ENCODE measurements around the gene SESN1.
A peak's percentile ranks its signal among the peaks of the same experiment; 100 is the strongest.
"Not testable (repeated sequence)": the region's sequence is repeated elsewhere in the genome, so short reads cannot be mapped to it uniquely, and the experiment has no call there.

SESN1 gene

GRCh38 chr6:109093732-109094415, 772 bp downstream of the SESN1 start:
- no peak for DNase-seq

GRCh38 chr6:109092074-109092473, 2.6 kb downstream of the SESN1 start:
- DNase-seq = no peak

GRCh38 chr6:109091314-109092024, 3.2 kb downstream of the SESN1 start:
- peak; percentile 30 for DNase-seq

GRCh38 chr6:109088995-109089394, 5.7 kb downstream of the SESN1 start:
- DNase-seq = no peak

- DNase-seq = no peak
Measured at GRCh38 chr6:109087661-109088264, 6.9 kb downstream of the SESN1 start.

- not testable (repeated sequence) for DNase-seq
Measured at GRCh38 chr6:109084146-109084545, 10.5 kb downstream of the SESN1 start.

GRCh38 chr6:109083657-109084056, 11.0 kb downstream of the SESN1 start:
- no peak for DNase-seq

GRCh38 chr6:109082188-109082577, 12.5 kb downstream of the SESN1 start:
- DNase-seq = no peak

GRCh38 chr6:109081516-109082187, 13.0 kb downstream of the SESN1 start:
- no peak for DNase-seq

GRCh38 chr6:109081026-109081425, 13.6 kb downstream of the SESN1 start:
- no peak for DNase-seq

- no peak for DNase-seq
Measured at GRCh38 chr6:109079981-109080380, 14.7 kb downstream of the SESN1 start.

GRCh38 chr6:109076377-109076776, 18.3 kb downstream of the SESN1 start:
- DNase-seq = no peak

GRCh38 chr6:109075934-109076333, 18.7 kb downstream of the SESN1 start:
- DNase-seq = no peak

- DNase-seq = no peak
Measured at GRCh38 chr6:109074133-109074415, 20.6 kb downstream of the SESN1 start.

- peak; percentile 85 for DNase-seq
Measured at GRCh38 chr6:109073344-109074132, 21.1 kb downstream of the SESN1 start.

- DNase-seq = peak; percentile 22
Measured at GRCh38 chr6:109071125-109071917, 23.3 kb downstream of the SESN1 start.

- no peak for DNase-seq
Measured at GRCh38 chr6:109069746-109070145, 24.9 kb downstream of the SESN1 start.

GRCh38 chr6:109062767-109063352, 31.8 kb downstream of the SESN1 start:
- no peak for DNase-seq

- no peak for DNase-seq
Measured at GRCh38 chr6:109062216-109062615, 32.4 kb downstream of the SESN1 start.

- DNase-seq = no peak
Measured at GRCh38 chr6:109060571-109060970, 34.1 kb downstream of the SESN1 start.

GRCh38 chr6:109059571-109060021, 35.0 kb downstream of the SESN1 start:
- peak; percentile 76 for DNase-seq

- DNase-seq = no peak
Measured at GRCh38 chr6:109059153-109059552, 35.5 kb downstream of the SESN1 start.

Data from CD4-positive, alpha-beta T cell treated with Interleukin-17A for 1 hour (primary cell).